ENCODE results near the gene EHF. TPM values are rescaled to one million over a fixed set of nuclear protein-coding genes. Genes with fewer than 3 reads are reported as not detected.

The EHF gene
- total and polyA plus RNA-seq, 2 of the 8 experiments (the other 6 are each of a cell fraction or from before 2014, with no cell fraction given), result not detected

GRCh38 chr11:34573537-34573936 is 47.4 kb upstream of the EHF start:
- no peak overlapping the region for H3K27ac ChIP-seq (ENCODE audit: low read depth, low read length)
- H4K8ac ChIP-seq (ENCODE audit: extremely low read depth, insufficient read depth, low read length), result no peak overlapping the region
- H4K20me1 ChIP-seq (replicated peaks in 1 of 2; ENCODE audit: control insufficient read depth in 1 of 2, insufficient read depth in 2 of 2, low read length in 2 of 2), result no peaks in the 10 kb centered on the region
- CTCF ChIA-PET (ENCODE audit: partially characterized antibody), result no interaction called here
- no peaks in the 10 kb centered on the region for H3K79me1 ChIP-seq (ENCODE audit: low read depth, low read length)
- H4K91ac ChIP-seq (replicated peaks; ENCODE audit: insufficient read length, low read length), result no peak overlapping the region
- POLR2A ChIA-PET (ENCODE audit: partially characterized antibody), result interaction anchor here (0.5 kb wide), 1 partner anchor 66 kb away, joined by 3 read pairs; no protein-coding TSS in a partner anchor
- no peak overlapping the region for H2AK5ac ChIP-seq (ENCODE audit: low read depth, low read length)
- H3K56ac ChIP-seq (replicated peaks; ENCODE audit: insufficient read length, low read depth, low read length), result no peak overlapping the region
- no peaks in the 10 kb centered on the region for H3K36me3 ChIP-seq (ENCODE audit: control insufficient read depth in 2 of 4, insufficient read depth in 4 of 4, low read length in 3 of 4)
- no peak overlapping the region for H3K9ac ChIP-seq (replicated peaks in 1 of 4; ENCODE audit: extremely low read depth in 1 of 4, low read depth in 3 of 4, low read length in 3 of 4)
- no peak overlapping the region for H2BK12ac ChIP-seq (ENCODE audit: low read depth, low read length)
- H3K4ac ChIP-seq (replicated peaks; ENCODE audit: insufficient read length, low read depth, low read length), result no peak overlapping the region
- H3K23me2 ChIP-seq (ENCODE audit: low read depth, low read length), result no peaks in the 10 kb centered on the region
- H3K4me1 ChIP-seq (replicated peaks in 1 of 4; ENCODE audit: control insufficient read depth in 3 of 4, insufficient read depth in 4 of 4, low read length in 3 of 4), result no peaks in the 10 kb centered on the region
- H3K4me3 ChIP-seq (ENCODE audit: extremely low read depth in 1 of 4, insufficient read depth in 2 of 4, low read depth in 3 of 4, low read length in 4 of 4), result no peak overlapping the region
- H4K5ac ChIP-seq (ENCODE audit: insufficient read length, low read depth, low read length), result no peak overlapping the region
- 91% methylated on average over 7 of the region's 7 CpGs; no CpG with 5 or more reads in 1 of the 2 experiments for WGBS, 2 experiments (ENCODE audit: extremely low coverage in 1 of 2, insufficient coverage in 1 of 2, insufficient read length in 1 of 2, insufficient replicate concordance in 2 of 2, low coverage in 1 of 2, low lambda C conversion rate in 2 of 2, missing lambda C conversion rate in 1 of 2)
- H3K9me3 ChIP-seq (ENCODE audit: insufficient read depth in 2 of 2, low read depth in 1 of 2, low read length in 1 of 2), result no peaks in the 10 kb centered on the region
- no peak overlapping the region for H2BK20ac ChIP-seq (ENCODE audit: low read length)
- no peak overlapping the region for H2AFZ ChIP-seq (ENCODE audit: low read length)
- FAIRE-seq (no peak), DNase-seq (ENCODE audit: low read depth in 1 of 2, low spot score in 2 of 2) (no peak)
- H3K18ac ChIP-seq (ENCODE audit: extremely low read depth, low read length), result no peak overlapping the region
- H2BK15ac ChIP-seq (ENCODE audit: low read length), result no peak overlapping the region
- no peak overlapping the region for H2BK120ac ChIP-seq (replicated peaks; ENCODE audit: low read depth, low read length)
- no peak overlapping the region for H3K4me2 ChIP-seq (ENCODE audit: insufficient read depth in 1 of 2, low read depth in 2 of 2, low read length in 2 of 2)
- no peak overlapping the region for H3K23ac ChIP-seq (ENCODE audit: insufficient read length)
- no peak overlapping the region for H2BK5ac ChIP-seq (ENCODE audit: low read depth, low read length)
- no peak overlapping the region for H3K14ac ChIP-seq (ENCODE audit: insufficient read length)
- no peaks in the 10 kb centered on the region for H3K79me2 ChIP-seq (ENCODE audit: control insufficient read depth in 1 of 2, insufficient read depth in 2 of 2, low read length in 2 of 2)
- H3K27me3 ChIP-seq (replicated peaks in 1 of 4; ENCODE audit: control insufficient read depth in 3 of 4, extremely low read depth in 1 of 4, insufficient read depth in 3 of 4, low read length in 3 of 4), result no peaks in the 10 kb centered on the region
- TF ChIP-seq TAF1 (IDR thresholded peaks at IDR 0.05; ENCODE audit: low read depth, low read length) (no peak), CTBP2 (IDR thresholded peaks at IDR 0.05; ENCODE audit: borderline replicate concordance, insufficient read depth, insufficient read length, low read length) (no peak), MAX (IDR thresholded peaks at IDR 0.05) (no peak), SIX5 (IDR thresholded peaks at IDR 0.05; ENCODE audit: low read depth, low read length) (no peak), SIN3A (conservative IDR thresholded peaks at IDR 0.05 in 1 of 2, IDR thresholded peaks at IDR 0.05 in 1 of 2; ENCODE audit: low read depth in 1 of 2, low read length in 2 of 2) (no peak), TCF12 (IDR thresholded peaks at IDR 0.05; ENCODE audit: low read depth, low read length) (no peak), SAP30 (IDR thresholded peaks at IDR 0.05; ENCODE audit: insufficient read depth, insufficient replicate concordance, low read length) (no peak), CEBPB (IDR thresholded peaks at IDR 0.05; ENCODE audit: low read depth, low read length) (no peak), BRCA1 (IDR thresholded peaks at IDR 0.05; ENCODE audit: low read depth, low read length) (no peak), JUN (IDR thresholded peaks at IDR 0.05; ENCODE audit: low read depth, low read length) (no peak), ATF2 (IDR thresholded peaks at IDR 0.05; ENCODE audit: low read length) (no peak), HDAC6 (IDR thresholded peaks at IDR 0.05; ENCODE audit: low read depth, low read length) (no peak), POU5F1 (IDR thresholded peaks at IDR 0.05; ENCODE audit: low read depth, low read length) (no peak)
